Cardiac fibroblast (primary cell): ENCODE results near the gene HAO2.

Source experiments
- DNase-seq, 2 donors: peaks; one replicate each; pipeline versions ENCODE4 v3.0.0 to v3.0.0-alpha.2; 2010; ENCODE audit warnings: low read depth in 2 of 2
- H3K4me3 ChIP-seq, 2 donors: replicated peaks in 1 of 2; 1 replicate in 1 of 2; 2 replicates in 1 of 2; pipeline ENCODE4 v1.5.1; 2011; ENCODE audit warnings: low read depth in 2 of 2, low read length in 2 of 2, mild to moderate bottlenecking in 2 of 2, moderate library complexity in 1 of 2
- CTCF ChIP-seq: IDR thresholded peaks from one replicate; pipeline ENCODE4 v1.5.1; 2011; ENCODE audit warnings: low read depth, mild to moderate bottlenecking, low read length, inconsistent platforms

Gene HAO2

DNA sequence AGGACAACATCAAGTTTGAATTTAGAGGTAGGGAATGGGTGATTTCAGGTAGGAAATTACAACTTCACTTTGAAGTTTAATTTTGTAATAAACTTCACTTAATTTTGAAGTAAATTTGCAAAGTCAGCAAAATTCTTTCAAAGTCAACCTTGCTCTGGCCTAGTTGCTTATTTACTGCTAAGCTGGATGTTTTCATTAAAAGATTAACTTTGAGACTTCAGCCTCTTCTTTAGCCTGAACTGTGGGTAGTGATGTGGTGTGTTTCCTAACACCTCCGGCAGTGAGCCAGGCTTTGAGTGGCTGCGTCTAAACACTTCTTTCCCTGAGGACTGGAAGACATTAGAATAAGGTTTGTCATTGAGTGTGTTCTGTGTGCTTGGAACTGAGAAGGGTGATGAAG, at the start of gene HAO2:
Gene HAO2, plus strand, starts transcription at position 232 of the 400 bp plus-strand sequence. CDS start 12,301 bp downstream, outside the sequence.
- H3K4me3 ChIP-seq = no peak within 1 kb of the TSS
- DNase-seq = no peak
- TF ChIP-seq CTCF = no peak

GRCh38 chr1:119320100-119320499, 48.5 kb upstream of the HAO2 start:
- no peak for DNase-seq
- H3K4me3 ChIP-seq = no peak overlapping the region
- TF ChIP-seq CTCF = no peak

GRCh38 chr1:119321666-119322419, 46.7 kb upstream of the HAO2 start:
- TF ChIP-seq CTCF = no peak
- DNase-seq = no peak
- H3K4me3 ChIP-seq = no peak overlapping the region

DNA sequence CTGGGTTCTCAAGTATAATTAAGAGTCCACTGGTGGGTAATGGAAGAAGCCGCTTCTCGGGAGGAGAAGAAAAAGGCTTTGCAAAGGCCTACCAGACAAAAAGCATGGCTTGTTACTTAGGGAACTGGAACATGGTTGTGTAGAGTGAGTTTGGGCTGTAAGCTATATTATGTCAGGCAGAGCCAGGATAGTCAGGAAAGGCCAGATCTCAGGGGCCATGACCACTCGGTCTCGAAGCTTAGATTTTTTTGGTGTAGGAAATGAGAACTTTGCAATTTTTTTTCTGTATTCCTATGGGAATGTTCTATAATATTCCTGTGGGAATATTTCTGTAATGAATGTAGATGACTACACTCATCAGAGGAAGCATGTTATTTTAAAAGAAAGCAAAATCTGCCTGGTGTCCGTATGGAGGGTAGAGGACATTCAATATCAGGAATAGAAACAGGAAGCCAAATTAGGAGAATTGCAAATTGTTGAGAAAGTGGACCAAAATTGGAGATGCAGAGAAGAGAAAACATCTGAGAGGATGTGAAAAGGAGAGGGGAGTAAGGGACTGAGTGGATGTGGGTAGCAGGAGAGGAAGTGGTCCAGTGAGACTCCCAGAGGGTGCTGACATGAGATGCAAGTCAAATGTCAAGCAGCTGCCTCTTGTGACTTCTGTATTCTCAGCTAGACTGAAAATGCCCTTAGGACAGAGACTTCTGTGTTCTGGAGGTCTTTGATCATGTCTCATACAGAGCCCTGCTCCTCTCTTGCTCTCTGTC, 45.2 kb upstream of the HAO2 start:
- DNase-seq = no peak
- TF ChIP-seq CTCF = no peak
- no peak overlapping the region for H3K4me3 ChIP-seq

DNA sequence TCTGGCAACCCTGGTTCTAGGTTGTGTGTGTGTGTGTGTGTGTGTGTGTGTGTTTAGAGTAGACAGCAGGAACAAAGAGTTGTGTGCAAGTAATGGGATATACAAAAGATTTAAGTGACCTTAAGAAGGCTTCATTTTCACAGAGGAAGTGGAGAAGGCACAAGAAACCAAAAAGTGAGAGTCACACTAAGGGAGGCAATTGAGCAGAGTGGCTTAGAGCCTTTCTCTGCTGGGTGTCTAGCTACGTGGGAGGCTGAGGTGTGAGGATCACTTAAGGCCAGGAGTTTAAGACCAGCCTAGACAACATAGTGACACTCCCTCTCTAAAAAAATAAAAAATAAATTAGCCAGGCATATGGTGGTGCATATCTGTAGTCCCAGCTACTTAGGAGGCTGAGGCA, 44.4 kb upstream of the HAO2 start:
- H3K4me3 ChIP-seq = no peak overlapping the region
- TF ChIP-seq CTCF = no peak
- no peak for DNase-seq

DNA sequence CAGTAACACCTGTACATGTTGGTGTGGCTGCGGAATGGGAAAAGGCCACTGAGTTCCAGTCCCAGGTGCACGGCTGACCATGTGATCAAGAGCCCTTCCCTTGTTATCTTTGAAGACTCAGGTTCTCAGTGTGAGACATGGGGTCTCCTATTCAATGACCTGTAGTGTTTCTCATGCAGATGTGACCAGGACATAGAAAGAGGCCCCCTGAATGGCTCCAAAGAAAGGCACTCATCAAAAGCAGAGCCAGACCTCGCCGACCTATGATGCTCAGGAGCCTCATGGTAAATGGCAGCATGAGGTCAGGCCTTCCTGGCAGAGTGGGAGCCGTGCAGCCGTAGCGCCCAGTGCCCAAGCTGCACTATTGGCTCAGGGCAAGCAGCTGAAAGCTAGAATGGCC, 42.3 kb upstream of the HAO2 start:
- no peak for TF ChIP-seq CTCF
- H3K4me3 ChIP-seq = no peak overlapping the region
- DNase-seq = no peak
